Panc1 (cell line): ENCODE measurements around the gene ASTN2. TPM values are rescaled to one million over a fixed set of nuclear protein-coding genes. Genes with fewer than 3 reads are reported as not detected.

Experiments used
- ATAC-seq: fragments of 200-7000 bp; cut with Tn5 transposase; 2 replicates; pipeline ENCODE4 v1.9.1; 2020; ENCODE audit warnings: mild to moderate bottlenecking, moderate library complexity
- BruUV-seq: library from RNA; stranded (reverse); fragments of 400-500 nt; replicated peaks from 2 replicates; lab custom pipeline; 2021; lab: Mats Ljungman, UMichigan
- CTCF ChIA-PET: fragments of 300-600 bp; sonication (Branson Sonifier 250); formaldehyde crosslinking; loops from one replicate; lab custom pipeline; 2022; ENCODE audit warnings: antibody characterized with exemption; lab: Charles Lee
- POLR2A ChIA-PET: fragments of 300-600 bp; sonication (Branson Sonifier 250); formaldehyde crosslinking; loops from one replicate; lab custom pipeline; 2022; ENCODE audit warnings: antibody characterized with exemption; lab: Charles Lee
- DNase-seq: peaks from one replicate; pipeline ENCODE4 v3.0.0-alpha.2; 2010; ENCODE audit warnings: low read depth, low spot score
- H3K27ac ChIP-seq: 2 replicates; pipeline ENCODE4 v1.5.1; 2011; ENCODE audit warnings: mild to moderate bottlenecking, low read length, inconsistent platforms
- H3K27me3 ChIP-seq: fragments of 200-500 bp; sonication (Bioruptor generic); 2 replicates; pipeline ENCODE4 v1.6.0; 2014; ENCODE audit warnings: low read length, inconsistent platforms; ENCODE audit not compliant: control insufficient read depth, insufficient read depth
- H3K36me3 ChIP-seq: fragments of 200-500 bp; sonication (Bioruptor generic); 2 replicates; pipeline ENCODE4 v1.5.1; 2014; ENCODE audit warnings: inconsistent platforms, mild to moderate bottlenecking, low read length, moderate library complexity; ENCODE audit not compliant: control insufficient read depth, insufficient read depth
- H3K4me1 ChIP-seq: 2 replicates; pipeline ENCODE4 v1.5.1; 2011; ENCODE audit warnings: inconsistent platforms, mild to moderate bottlenecking, low read length, moderate library complexity; ENCODE audit not compliant: control insufficient read depth, insufficient read depth
- H3K4me3 ChIP-seq, 2 experiments: 2 replicates each; pipeline ENCODE4 v1.5.1; 2011 to 2012; ENCODE audit warnings: low read depth in 2 of 2, low read length in 2 of 2, mild to moderate bottlenecking in 2 of 2, inconsistent platforms in 1 of 2, moderate library complexity in 1 of 2
- H3K9me3 ChIP-seq: fragments of 200-500 bp; sonication (Bioruptor generic); 2 replicates; pipeline ENCODE4 v1.5.1; 2014; ENCODE audit warnings: low read depth, mild to moderate bottlenecking, inconsistent platforms, low read length, moderate library complexity; ENCODE audit not compliant: control insufficient read depth, insufficient read depth
- CTCF ChIP-seq: fragments of 450-650 bp; IDR thresholded peaks from 2 replicates; pipeline ENCODE4 v1.5.1; 2017; ENCODE audit warnings: mild to moderate bottlenecking
- POLR2AphosphoS5 ChIP-seq: IDR thresholded peaks from 2 replicates; pipeline ENCODE4 v1.6.1; 2012; ENCODE audit warnings: mild to moderate bottlenecking, low read depth, low read length, moderate library complexity
- REST ChIP-seq, 2 experiments: IDR thresholded peaks; 2 replicates each; pipeline ENCODE4 v1.6.1; 2011 to 2012; ENCODE audit warnings: low read depth in 2 of 2, control low read depth in 1 of 2, low read length in 1 of 2, mild to moderate bottlenecking in 1 of 2, moderate library complexity in 1 of 2; ENCODE audit not compliant: insufficient read depth in 1 of 2
- SIN3A ChIP-seq: IDR thresholded peaks from 2 replicates; pipeline ENCODE4 v1.6.1; 2012; ENCODE audit warnings: low read depth, mild to moderate bottlenecking, low read length, moderate library complexity, borderline replicate concordance; ENCODE audit not compliant: insufficient read depth
- TCF7L2 ChIP-seq: IDR thresholded peaks from 2 replicates; pipeline ENCODE4 v1.6.1; 2011; ENCODE audit warnings: mild to moderate bottlenecking, low read depth, low read length, inconsistent platforms
- in situ Hi-C: cut with HindIII; loops from 2 replicates; pipeline ENCODE4 v1.10.0; 2016; ENCODE audit warnings: low sequenced_read_pairs, low pct_unique_long_range_greater_than_20kb
- intact Hi-C: fragments of 100-400 bp; cut with micrococcal nuclease; formaldehyde crosslinking; loops from one replicate; pipeline ENCODE4 v1.10.0; 2022; ENCODE audit not compliant: unreplicated experiment
- total RNA-seq: library from RNA; stranded (reverse); gene quantifications from one replicate; pipeline ENCODE4 v1.2.1, GENCODE V29; 2021; ENCODE audit not compliant: unreplicated experiment

ASTN2 gene
- total RNA-seq, 1 experiment from 2014 or later: 3.9 TPM

- H3K4me1 ChIP-seq: no peaks in the 10 kb centered on the region
- H3K9me3 ChIP-seq: no peaks in the 10 kb centered on the region
- H3K36me3 ChIP-seq: no peaks in the 10 kb centered on the region
- H3K27me3 ChIP-seq: no peaks in the 10 kb centered on the region
- POLR2A ChIA-PET: no interaction called here
- intact Hi-C loops: no loop called here
- no TSS peak for BruUV-seq
- CTCF ChIA-PET: no interaction called here
- no peak overlapping the region for H3K27ac ChIP-seq
- TF ChIP-seq REST (IDR thresholded peaks at IDR 0.05; ENCODE audit: insufficient read depth in 1 of 2, low read depth in 2 of 2, low read length in 1 of 2): no peak
- TF ChIP-seq CTCF: no peak
- TF ChIP-seq SIN3A: no peak
- TF ChIP-seq POLR2AphosphoS5: no peak
- no peak for TF ChIP-seq TCF7L2
- ATAC-seq (no peak), DNase-seq (no peak)
- H3K4me3 ChIP-seq: no peak overlapping the region
- in situ Hi-C loops: no loop called here
These were observed 46.1 kb downstream of the ASTN2 start for GRCh38 chr9:117368684-117369230.

GRCh38 chr9:117365438-117365837 is 49.4 kb downstream of the ASTN2 start:
- Histone ChIP-seq H3K4me1 (no peaks in the 10 kb centered on the region), H3K9me3 (no peaks in the 10 kb centered on the region), H3K27ac (no peak overlapping the region), H3K4me3 (no peak overlapping the region), H3K36me3 (no peaks in the 10 kb centered on the region), H3K27me3 (no peaks in the 10 kb centered on the region)
- DNase-seq (no peak), ATAC-seq (no peak)
- ChIA-PET POLR2A (no interaction called here), CTCF (no interaction called here)
- BruUV-seq: no TSS peak
- no peak for TF ChIP-seq REST (IDR thresholded peaks at IDR 0.05; ENCODE audit: insufficient read depth in 1 of 2, low read depth in 2 of 2, low read length in 1 of 2)
- no peak for TF ChIP-seq POLR2AphosphoS5
- no peak for TF ChIP-seq TCF7L2
- TF ChIP-seq SIN3A: no peak
- no peak for TF ChIP-seq CTCF
- in situ Hi-C loops: no loop called here
- intact Hi-C loops: no loop called here
